Ishikawa (cell line): Measurements from ENCODE around the gene PRKCB.

Experiments
- CEBPB ChIP-seq: IDR thresholded peaks from 2 replicates; pipeline ENCODE4 v1.6.1; 2012
- CREB1 ChIP-seq: IDR thresholded peaks from 2 replicates; pipeline ENCODE4 v1.6.1; 2012; ENCODE audit warnings: low read depth
- EGR1 ChIP-seq: IDR thresholded peaks from 2 replicates; pipeline ENCODE4 v1.6.1; 2012
- EP300 ChIP-seq: IDR thresholded peaks from 2 replicates; pipeline ENCODE4 v1.6.1; 2012; ENCODE audit warnings: borderline replicate concordance
- FOXM1 ChIP-seq: IDR thresholded peaks from 2 replicates; pipeline ENCODE4 v1.6.1; 2012; ENCODE audit warnings: low read depth, borderline replicate concordance
- NFIC ChIP-seq: IDR thresholded peaks from 2 replicates; pipeline ENCODE4 v1.6.1; 2012
- RAD21 ChIP-seq: IDR thresholded peaks from 2 replicates; pipeline ENCODE4 v1.6.1; 2012; ENCODE audit warnings: low read depth
- TAF1 ChIP-seq: IDR thresholded peaks from 2 replicates; pipeline ENCODE4 v1.6.1; 2012; ENCODE audit warnings: low read depth, mild to moderate bottlenecking
- TCF12 ChIP-seq: IDR thresholded peaks from 2 replicates; pipeline ENCODE4 v1.6.1; 2012; ENCODE audit warnings: low read depth
- TEAD4 ChIP-seq: IDR thresholded peaks from 2 replicates; pipeline ENCODE4 v1.6.1; 2012
- YY1 ChIP-seq: IDR thresholded peaks from 2 replicates; pipeline ENCODE4 v1.6.1; 2012; ENCODE audit warnings: low read depth
- ZBTB7A ChIP-seq: IDR thresholded peaks from 2 replicates; pipeline ENCODE4 v1.6.1; 2012; ENCODE audit warnings: low read depth
- TF ChIP-seq, protein P1 (sequence below): IDR thresholded peaks from 2 replicates; pipeline ENCODE4 v1.6.1; 2012; ENCODE audit warnings: low read depth, mild to moderate bottlenecking
- TF ChIP-seq, protein P2 (sequence below): IDR thresholded peaks from 2 replicates; pipeline ENCODE4 v1.6.1; 2012
- TF ChIP-seq, protein P3 (sequence below): IDR thresholded peaks from 2 replicates; pipeline ENCODE4 v1.6.1; 2012

Gene PRKCB

DNA sequence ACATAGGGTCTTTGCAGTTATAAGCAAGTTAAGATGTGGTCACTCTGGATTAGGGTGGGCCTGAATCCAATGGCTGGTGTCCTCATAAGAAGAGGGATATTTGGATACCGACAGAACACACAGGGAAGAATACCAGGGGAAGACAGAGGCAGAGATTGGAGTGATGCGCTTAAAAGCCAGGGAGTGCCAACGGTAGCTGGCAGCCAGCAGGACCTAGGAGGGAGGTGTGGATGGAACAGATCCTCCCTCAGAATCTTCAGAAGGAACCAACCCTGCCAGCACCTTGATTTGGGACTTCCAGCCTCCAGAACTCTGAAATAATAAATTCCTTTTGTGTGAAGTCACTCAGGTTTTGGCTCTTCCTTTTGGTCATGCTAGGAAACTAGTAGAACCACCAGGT, 310.1 kb downstream of the PRKCB start:
- TF ChIP-seq ZBTB7A (no peak), FOXM1 (no peak), CREB1 (no peak), YY1 (no peak), TAF1 (no peak), TCF12 (no peak), RAD21 (no peak), NFIC (no peak), EGR1 (no peak), CEBPB (no peak)
- TF ChIP-seq, protein P1, sequence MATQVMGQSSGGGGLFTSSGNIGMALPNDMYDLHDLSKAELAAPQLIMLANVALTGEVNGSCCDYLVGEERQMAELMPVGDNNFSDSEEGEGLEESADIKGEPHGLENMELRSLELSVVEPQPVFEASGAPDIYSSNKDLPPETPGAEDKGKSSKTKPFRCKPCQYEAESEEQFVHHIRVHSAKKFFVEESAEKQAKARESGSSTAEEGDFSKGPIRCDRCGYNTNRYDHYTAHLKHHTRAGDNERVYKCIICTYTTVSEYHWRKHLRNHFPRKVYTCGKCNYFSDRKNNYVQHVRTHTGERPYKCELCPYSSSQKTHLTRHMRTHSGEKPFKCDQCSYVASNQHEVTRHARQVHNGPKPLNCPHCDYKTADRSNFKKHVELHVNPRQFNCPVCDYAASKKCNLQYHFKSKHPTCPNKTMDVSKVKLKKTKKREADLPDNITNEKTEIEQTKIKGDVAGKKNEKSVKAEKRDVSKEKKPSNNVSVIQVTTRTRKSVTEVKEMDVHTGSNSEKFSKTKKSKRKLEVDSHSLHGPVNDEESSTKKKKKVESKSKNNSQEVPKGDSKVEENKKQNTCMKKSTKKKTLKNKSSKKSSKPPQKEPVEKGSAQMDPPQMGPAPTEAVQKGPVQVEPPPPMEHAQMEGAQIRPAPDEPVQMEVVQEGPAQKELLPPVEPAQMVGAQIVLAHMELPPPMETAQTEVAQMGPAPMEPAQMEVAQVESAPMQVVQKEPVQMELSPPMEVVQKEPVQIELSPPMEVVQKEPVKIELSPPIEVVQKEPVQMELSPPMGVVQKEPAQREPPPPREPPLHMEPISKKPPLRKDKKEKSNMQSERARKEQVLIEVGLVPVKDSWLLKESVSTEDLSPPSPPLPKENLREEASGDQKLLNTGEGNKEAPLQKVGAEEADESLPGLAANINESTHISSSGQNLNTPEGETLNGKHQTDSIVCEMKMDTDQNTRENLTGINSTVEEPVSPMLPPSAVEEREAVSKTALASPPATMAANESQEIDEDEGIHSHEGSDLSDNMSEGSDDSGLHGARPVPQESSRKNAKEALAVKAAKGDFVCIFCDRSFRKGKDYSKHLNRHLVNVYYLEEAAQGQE = no peak
- TF ChIP-seq, protein P2, sequence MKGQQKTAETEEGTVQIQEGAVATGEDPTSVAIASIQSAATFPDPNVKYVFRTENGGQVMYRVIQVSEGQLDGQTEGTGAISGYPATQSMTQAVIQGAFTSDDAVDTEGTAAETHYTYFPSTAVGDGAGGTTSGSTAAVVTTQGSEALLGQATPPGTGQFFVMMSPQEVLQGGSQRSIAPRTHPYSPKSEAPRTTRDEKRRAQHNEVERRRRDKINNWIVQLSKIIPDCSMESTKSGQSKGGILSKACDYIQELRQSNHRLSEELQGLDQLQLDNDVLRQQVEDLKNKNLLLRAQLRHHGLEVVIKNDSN = no peak
- TF ChIP-seq, protein P3, sequence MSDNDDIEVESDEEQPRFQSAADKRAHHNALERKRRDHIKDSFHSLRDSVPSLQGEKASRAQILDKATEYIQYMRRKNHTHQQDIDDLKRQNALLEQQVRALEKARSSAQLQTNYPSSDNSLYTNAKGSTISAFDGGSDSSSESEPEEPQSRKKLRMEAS = no peak

DNA sequence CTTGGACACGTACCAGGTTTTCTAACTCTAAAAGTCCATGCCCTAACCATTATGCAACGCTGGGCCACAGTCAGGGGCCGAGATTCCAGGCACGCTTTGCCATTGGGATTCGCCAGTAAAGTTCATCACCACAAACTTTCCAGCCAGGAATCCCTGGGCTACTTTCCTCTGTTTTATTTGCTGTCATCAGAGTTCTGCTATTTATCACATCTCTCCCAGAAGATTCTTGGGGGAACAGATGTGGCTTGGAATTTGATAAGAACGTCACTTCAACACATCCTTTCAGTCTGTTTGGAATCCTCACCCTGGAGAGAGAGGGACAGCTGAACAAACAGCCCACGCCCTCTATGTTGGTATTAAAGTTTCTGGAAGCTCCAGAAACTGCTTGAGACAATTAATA, 310.7 kb downstream of the PRKCB start:
- TF ChIP-seq TEAD4 = no peak
- no peak for TF ChIP-seq EP300
- TF ChIP-seq TAF1 = no peak
- TF ChIP-seq YY1 = no peak
- no peak for TF ChIP-seq ZBTB7A
- no peak for TF ChIP-seq CREB1
- no peak for TF ChIP-seq EGR1
- no peak for TF ChIP-seq CEBPB
- TF ChIP-seq, protein P3 = no peak

DNA sequence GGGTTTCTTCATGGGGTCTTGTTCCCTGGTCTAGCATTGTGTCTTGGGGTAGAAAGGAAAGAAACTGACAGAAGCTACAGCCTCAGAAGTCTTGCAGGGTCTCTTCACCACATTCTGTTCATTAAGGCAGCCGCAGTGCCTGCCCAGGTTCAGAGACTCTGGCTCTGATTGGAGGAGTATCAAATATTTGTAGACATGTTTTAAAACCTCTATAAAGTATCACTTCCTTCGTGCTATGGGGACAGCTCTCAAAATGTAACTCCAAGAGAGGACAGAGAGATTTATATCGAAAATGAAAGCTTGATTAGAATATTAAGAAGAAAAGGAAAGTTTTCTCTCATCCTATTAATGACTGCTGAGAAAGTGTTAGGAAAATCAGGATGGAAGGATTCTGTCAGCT, 313.3 kb downstream of the PRKCB start:
- TF ChIP-seq, protein P1 = no peak
- TF ChIP-seq, protein P3 = no peak
- TF ChIP-seq FOXM1 = no peak
- no peak for TF ChIP-seq YY1
- no peak for TF ChIP-seq EGR1
- no peak for TF ChIP-seq ZBTB7A
- TF ChIP-seq NFIC = no peak
- TF ChIP-seq TAF1 = no peak
- no peak for TF ChIP-seq TEAD4
- no peak for TF ChIP-seq EP300
- no peak for TF ChIP-seq CEBPB
- TF ChIP-seq CREB1 = no peak
- no peak for TF ChIP-seq TCF12
- TF ChIP-seq, protein P2 = no peak
- TF ChIP-seq RAD21 = no peak

DNA sequence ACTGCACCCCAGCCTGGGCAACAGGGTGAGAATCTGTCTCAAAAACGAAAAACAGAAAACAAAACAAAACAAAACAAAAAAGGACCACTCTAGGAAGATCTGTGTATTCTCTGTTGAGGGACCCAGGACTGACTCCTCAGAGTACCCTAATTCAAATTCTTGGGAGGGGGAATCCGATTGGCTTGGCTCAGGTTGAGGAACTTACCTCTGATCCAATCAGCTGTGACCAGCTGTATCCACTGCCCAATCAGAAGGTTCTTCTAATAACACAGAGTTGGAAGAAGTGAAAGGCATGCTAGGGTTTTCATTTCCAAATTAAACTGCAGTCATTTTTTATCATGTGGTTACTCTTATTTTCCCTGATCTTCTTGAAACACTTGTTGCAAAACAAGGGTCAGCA, 314.5 kb downstream of the PRKCB start:
- TF ChIP-seq YY1 = no peak
- TF ChIP-seq EP300 = no peak
- no peak for TF ChIP-seq TCF12
- TF ChIP-seq, protein P1 = no peak
- TF ChIP-seq RAD21 = no peak
- no peak for TF ChIP-seq NFIC
- TF ChIP-seq TAF1 = no peak
- TF ChIP-seq CREB1 = no peak
- TF ChIP-seq FOXM1 = no peak
- no peak for TF ChIP-seq EGR1
- TF ChIP-seq, protein P2 = no peak
- no peak for TF ChIP-seq TEAD4
- TF ChIP-seq, protein P3 = no peak
